ENCODE results near the gene GBX2. TPM values are rescaled to one million over a fixed set of nuclear protein-coding genes. Genes with fewer than 3 reads are reported as not detected.

GBX2 gene
- total RNA-seq, 4 donors from 2014 or later: not detected

DNA sequence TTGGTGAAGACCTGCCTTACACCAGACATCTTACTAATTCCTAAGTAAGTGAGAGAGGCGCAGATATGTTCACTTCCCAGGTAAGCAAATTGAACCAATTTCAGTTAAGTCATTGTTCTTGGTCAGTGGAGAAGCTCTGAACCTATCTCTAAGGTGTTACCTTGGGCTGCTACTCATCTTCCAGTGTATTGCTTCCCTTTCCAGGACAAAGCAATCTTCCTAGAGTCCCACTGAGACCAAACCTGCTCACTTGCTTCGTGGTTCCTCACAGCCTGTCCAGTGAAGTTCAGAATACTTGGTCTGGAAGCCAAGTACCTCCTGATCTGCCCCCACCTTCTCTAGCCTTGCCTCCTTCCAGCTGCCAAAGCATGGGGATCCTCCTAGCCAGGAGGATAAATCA, 22.5 kb upstream of the GBX2 start:
- H3K4me1 ChIP-seq: no peaks in the 10 kb centered on the region
- DNase-seq (ENCODE audit: low spot score in 2 of 2): no peak
- TF ChIP-seq, protein P1, sequence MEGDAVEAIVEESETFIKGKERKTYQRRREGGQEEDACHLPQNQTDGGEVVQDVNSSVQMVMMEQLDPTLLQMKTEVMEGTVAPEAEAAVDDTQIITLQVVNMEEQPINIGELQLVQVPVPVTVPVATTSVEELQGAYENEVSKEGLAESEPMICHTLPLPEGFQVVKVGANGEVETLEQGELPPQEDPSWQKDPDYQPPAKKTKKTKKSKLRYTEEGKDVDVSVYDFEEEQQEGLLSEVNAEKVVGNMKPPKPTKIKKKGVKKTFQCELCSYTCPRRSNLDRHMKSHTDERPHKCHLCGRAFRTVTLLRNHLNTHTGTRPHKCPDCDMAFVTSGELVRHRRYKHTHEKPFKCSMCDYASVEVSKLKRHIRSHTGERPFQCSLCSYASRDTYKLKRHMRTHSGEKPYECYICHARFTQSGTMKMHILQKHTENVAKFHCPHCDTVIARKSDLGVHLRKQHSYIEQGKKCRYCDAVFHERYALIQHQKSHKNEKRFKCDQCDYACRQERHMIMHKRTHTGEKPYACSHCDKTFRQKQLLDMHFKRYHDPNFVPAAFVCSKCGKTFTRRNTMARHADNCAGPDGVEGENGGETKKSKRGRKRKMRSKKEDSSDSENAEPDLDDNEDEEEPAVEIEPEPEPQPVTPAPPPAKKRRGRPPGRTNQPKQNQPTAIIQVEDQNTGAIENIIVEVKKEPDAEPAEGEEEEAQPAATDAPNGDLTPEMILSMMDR (IDR thresholded peaks at IDR 0.05): no peak
- TF ChIP-seq EP300 (IDR thresholded peaks at IDR 0.05) (no peak), POLR2A (IDR thresholded peaks at IDR 0.05) (no peak)
- no peak overlapping the region for H3K4me3 ChIP-seq
- H3K36me3 ChIP-seq: no peaks in the 10 kb centered on the region
- H3K27me3 ChIP-seq: no peaks in the 10 kb centered on the region
- no peak overlapping the region for H3K27ac ChIP-seq
- H3K9me3 ChIP-seq: peaks cover 0 to under 1% (median 0%) of the 10 kb centered on the region in 4 donors
- 88 to 89% methylated on average over 2 of the region's 2 CpGs for WGBS, 2 donors

DNA sequence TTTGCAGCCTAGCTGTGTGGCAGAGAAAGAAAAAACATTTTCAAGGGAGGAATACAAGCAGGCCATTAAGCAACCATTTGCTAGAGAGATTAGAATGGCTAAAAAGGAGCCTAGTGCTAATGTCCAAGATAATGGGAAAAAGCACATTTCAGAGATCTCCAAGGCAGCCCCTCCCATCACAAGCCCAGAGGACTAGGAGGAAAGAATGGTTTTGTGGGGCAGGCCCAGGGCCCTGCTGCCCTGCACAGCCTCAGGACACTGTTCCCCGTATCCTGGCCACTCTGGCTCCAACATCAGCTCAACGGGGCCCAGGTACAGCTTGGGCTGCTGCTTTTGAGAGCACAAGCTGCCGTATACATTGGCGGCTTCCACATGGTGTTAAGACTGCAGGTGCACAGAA, 16.5 kb upstream of the GBX2 start:
- peaks cover 0 to 14% (median 0%) of the 10 kb centered on the region in 4 donors for H3K9me3 ChIP-seq
- WGBS, 2 donors: 96% methylated on average over 4 of the region's 4 CpGs
- H3K4me3 ChIP-seq: no peak overlapping the region
- H3K27me3 ChIP-seq: peaks cover 0 to 35% of the 10 kb centered on the region in 2 donors
- H3K36me3 ChIP-seq: peaks cover 0 to 5% (median 0%) of the 10 kb centered on the region in 3 donors
- peaks cover 0 to 10% (median under 1%) of the 10 kb centered on the region in 4 donors for H3K4me1 ChIP-seq
- no peak for DNase-seq (ENCODE audit: low spot score in 2 of 2)
- TF ChIP-seq, protein P1 (IDR thresholded peaks at IDR 0.05): no peak
- no peak for TF ChIP-seq EP300 (IDR thresholded peaks at IDR 0.05)
- no peak for TF ChIP-seq POLR2A (IDR thresholded peaks at IDR 0.05)
- H3K27ac ChIP-seq: no peak overlapping the region

DNA sequence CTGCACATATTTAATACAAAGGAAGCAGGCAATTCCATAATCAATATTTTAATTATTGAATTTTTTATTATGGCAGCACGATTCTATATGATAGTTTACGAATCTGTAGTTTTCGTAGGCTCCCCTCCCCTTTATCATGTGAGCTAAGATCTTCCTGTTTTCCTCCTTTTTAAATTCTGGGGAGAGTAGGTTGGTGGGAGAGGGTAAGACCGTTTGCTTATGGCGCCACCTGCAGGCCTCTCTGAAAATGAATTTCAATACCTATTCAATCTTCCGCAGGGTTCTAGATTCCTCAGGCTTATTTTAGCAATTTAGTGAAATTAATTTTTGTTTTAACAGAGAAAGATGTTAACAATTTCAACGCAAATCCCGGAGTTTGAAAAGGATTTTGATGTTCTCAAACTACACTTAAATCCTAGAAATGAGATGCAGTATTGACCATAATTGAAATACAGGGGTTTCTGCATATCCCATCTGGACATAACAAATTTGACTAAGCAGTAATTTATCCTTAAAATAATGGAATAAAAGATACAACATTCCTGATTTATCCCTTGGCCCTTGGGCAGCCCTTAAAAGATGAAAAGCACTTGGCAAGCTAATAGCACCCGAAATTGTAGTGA, 12.8 kb upstream of the GBX2 start:
- peaks cover 0 to 72% of the 10 kb centered on the region in 2 donors for H3K27me3 ChIP-seq
- H3K36me3 ChIP-seq: peaks cover 0 to 5% (median 0%) of the 10 kb centered on the region in 3 donors
- peaks cover 0 to 33% (median 10%) of the 10 kb centered on the region in 4 donors for H3K4me1 ChIP-seq
- TF ChIP-seq POLR2A (IDR thresholded peaks at IDR 0.05) (no peak), EP300 (IDR thresholded peaks at IDR 0.05) (no peak)
- TF ChIP-seq, protein P1 (IDR thresholded peaks at IDR 0.05): peak in 4 of 5 experiments; percentile 29 to 52 (median 39)
- H3K9me3 ChIP-seq: peaks cover 0 to 14% (median 0%) of the 10 kb centered on the region in 4 donors
- DNase-seq (ENCODE audit: low spot score in 2 of 2): peak in 1 of 2 donors; percentile 55
- H3K27ac ChIP-seq: no peak overlapping the region
- H3K4me3 ChIP-seq: no peak overlapping the region
- 28% methylated on average over 9 of the region's 9 CpGs for WGBS, 2 donors

DNA sequence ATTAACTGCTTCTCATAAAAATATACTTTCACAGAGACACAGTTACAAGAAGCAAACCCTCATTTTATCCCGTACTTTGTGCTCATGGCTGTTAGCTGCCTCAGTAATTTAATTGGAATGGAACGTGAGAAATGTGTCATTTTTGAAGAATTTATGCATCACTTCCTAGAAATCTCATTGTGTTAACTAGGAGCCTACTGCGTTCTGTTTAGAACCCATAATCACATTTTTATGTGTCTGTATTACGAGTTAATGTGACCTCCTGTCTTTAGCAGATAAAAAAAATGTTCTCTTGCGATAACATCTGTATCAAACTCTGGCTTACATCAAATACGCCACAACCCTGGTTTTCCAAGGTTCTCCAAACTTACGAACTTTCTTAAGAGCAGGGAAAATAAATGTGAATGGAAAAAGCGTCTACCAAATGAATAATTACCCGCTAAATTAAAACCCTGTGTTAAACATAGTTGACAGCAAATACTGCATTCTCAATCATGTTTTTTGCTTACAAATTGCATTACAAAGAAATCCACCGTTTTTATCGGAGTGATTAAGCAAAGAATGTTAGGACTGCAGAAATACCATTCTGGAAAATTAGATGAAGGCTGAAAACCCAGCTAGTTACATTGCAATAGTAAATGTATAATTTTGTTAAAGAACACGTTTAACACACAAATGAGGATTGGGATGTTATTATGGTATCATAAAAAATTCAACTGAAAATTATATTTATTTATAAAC, 12.1 kb upstream of the GBX2 start:
- H3K4me1 ChIP-seq: peaks cover 0 to 33% (median 10%) of the 10 kb centered on the region in 4 donors
- H3K9me3 ChIP-seq: peaks cover 0 to 9% (median 0%) of the 10 kb centered on the region in 4 donors
- no peak overlapping the region for H3K4me3 ChIP-seq
- TF ChIP-seq EP300 (IDR thresholded peaks at IDR 0.05) (peak in 1 of 2 donors; percentile 5), POLR2A (IDR thresholded peaks at IDR 0.05) (no peak)
- no peak for DNase-seq (ENCODE audit: low spot score in 2 of 2)
- WGBS, 2 donors: 18 to 23% methylated on average over 12 of the region's 12 CpGs
- H3K27ac ChIP-seq: no peak overlapping the region
- H3K27me3 ChIP-seq: peaks cover 0 to 79% of the 10 kb centered on the region in 2 donors
- H3K36me3 ChIP-seq: peaks cover 0 to 5% (median 0%) of the 10 kb centered on the region in 3 donors

DNA sequence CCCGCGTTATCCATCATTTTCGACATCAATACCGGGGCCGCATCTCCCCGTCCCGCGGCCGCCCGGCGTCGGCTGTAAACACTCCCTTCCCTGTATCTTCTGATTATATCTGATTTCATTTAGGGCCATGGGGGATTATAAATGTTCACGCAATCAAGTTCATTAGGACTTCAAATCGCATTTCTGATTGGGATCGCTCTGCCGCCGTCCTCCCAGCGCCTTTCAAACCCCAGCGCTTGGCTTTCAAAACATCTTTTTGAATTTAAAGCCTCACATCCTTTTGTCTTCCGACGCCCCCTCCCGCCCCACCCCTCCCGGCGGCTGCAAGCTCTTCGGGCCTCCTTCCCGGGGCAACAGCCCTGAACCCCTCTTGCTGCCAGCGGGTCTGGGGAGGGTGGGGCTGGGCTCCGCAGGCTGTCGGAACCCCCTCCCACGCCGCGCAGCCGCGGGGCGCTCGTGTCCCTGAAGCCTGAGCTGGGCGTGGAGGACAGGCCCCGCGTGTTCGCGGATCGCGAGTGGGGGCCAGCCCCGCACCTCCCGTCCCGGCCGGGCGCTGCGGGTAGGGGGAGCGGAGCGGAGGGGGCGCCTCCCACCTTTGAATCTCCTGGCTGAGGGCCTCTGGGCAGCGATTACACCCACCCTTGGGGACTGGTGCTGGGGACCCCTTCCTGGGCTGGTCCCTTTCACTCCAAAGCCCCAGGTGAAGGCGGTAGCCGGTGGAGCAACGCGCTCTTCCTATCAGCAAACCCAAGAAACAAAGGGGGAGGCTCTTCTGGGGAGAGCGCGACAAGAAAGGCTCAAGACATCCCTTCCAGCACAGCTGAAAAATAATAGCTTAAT, 11.3 kb upstream of the GBX2 start:
- H3K27ac ChIP-seq: no peak overlapping the region
- peaks cover 0 to 87% of the 10 kb centered on the region in 2 donors for H3K27me3 ChIP-seq
- H3K4me1 ChIP-seq: peaks cover 0 to 33% (median 10%) of the 10 kb centered on the region in 4 donors
- TF ChIP-seq EP300 (IDR thresholded peaks at IDR 0.05) (no peak), POLR2A (IDR thresholded peaks at IDR 0.05) (no peak)
- TF ChIP-seq, protein P1 (IDR thresholded peaks at IDR 0.05): no peak
- WGBS, 2 donors: 6 to 7% methylated on average over 36 to 51 of the region's 59 CpGs
- H3K9me3 ChIP-seq: peaks cover 0 to 2% (median 0%) of the 10 kb centered on the region in 4 donors
- H3K4me3 ChIP-seq: peak overlapping the region in 1 of 4 donors; percentile 1
- no peak for DNase-seq (ENCODE audit: low spot score in 2 of 2)
- H3K36me3 ChIP-seq: no peaks in the 10 kb centered on the region
